A204.1 (cell line): Measurements from ENCODE around the gene GRIN3B.

Source experiments
- FAIRE-seq: peaks from 2 replicates; lab custom pipeline; 2012; peaks lifted over from hg19 to GRCh38; lab: Jason Lieb, UNC

The GRIN3B gene

GRCh38 chr19:1008268-1009040 lies 8.2 kb downstream of the GRIN3B start:
- no peak for FAIRE-seq

- FAIRE-seq: no peak
Measured at GRCh38 chr19:1009041-1009980, 9.1 kb downstream of the GRIN3B start.

- FAIRE-seq: no peak
Measured at GRCh38 chr19:1009981-1010538, 9.8 kb downstream of the GRIN3B start.

GRCh38 chr19:1010586-1011510 lies 10.6 kb downstream of the GRIN3B start:
- no peak for FAIRE-seq

- FAIRE-seq: no peak
Measured at GRCh38 chr19:1011831-1012333, 11.7 kb downstream of the GRIN3B start.

DNA sequence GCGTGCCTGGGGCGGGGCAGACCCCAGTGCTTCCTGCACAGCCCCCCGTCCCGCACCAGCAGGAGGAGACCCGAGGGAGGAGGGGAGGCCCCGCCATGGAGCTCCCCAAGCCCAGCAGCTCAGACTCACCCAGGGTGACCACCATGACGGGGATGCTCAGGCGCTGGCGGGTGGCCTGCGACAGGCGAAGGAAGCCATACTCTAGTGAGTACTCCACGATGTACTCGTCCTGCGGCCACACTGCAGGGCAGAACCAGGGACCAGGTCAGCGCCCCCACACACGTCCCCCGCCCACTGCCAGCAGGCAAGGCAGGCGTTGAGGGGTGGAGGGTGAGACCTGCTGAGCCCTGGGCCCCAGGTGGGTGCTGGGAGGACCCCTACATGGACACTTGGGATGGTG lies 12.1 kb downstream of the GRIN3B start:
- no peak for FAIRE-seq

DNA sequence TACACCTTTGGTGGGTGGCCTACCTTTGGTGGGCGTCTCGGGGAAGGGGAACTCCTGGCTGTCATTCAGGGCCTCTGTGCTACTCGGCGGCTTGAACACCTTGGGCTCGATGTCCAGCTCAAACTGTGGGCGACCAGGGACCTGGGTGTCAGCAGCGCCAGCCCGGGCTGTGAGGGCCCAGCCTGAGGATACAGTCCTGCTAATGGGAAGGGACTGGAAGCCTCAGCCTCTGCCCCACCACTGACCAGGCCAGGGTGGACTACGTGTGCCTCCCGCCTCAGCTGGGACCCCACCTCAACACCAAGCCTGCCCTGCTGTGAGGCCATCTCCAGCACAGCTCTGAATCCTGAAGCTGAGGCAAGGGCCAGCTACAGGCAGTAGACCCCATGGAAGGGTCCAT lies 13.0 kb downstream of the GRIN3B start:
- FAIRE-seq: no peak

DNA sequence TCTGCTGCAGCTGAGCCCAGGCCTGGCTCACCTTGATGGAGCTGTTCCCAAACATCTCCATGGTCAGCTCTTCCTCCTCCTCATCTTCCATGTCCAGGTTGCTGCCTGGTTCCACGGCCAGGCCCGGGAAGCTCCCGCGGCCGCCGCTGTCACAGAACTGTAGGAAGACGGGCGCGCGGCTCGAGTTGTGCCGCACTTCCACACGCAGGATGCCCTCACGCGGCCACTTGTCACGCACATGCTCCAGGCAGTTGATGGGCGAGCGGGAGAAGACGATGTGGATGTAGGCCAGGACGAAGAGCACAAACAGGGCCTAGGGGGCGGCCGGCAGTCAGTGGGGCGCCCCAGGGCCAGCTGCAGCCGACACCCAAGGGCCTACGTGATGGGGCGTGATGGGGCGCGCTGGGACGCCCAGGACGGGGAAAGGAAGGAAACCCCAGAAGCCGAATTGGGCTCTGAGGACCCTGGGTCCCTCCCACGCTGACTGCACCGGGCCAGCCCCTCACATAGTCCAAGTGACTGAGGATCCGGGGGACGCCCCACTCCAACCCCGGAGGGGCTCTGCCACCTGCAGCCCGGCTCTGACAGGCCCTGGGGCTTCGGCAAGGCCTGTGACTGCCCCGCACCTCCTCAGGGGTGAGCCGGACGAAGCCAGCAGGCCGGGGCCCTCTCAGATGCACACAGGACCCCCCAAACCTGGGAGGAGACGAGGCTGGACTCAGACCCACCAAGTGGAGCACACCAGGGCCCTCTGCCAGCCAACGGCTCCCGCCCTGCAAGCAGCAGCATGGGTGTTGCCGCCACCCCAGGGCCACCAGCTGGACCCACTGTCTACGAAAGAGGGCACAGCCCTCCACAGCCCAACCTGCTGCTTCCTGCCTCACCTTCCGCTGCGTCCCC lies 14.2 kb downstream of the GRIN3B start:
- no peak for FAIRE-seq

DNA sequence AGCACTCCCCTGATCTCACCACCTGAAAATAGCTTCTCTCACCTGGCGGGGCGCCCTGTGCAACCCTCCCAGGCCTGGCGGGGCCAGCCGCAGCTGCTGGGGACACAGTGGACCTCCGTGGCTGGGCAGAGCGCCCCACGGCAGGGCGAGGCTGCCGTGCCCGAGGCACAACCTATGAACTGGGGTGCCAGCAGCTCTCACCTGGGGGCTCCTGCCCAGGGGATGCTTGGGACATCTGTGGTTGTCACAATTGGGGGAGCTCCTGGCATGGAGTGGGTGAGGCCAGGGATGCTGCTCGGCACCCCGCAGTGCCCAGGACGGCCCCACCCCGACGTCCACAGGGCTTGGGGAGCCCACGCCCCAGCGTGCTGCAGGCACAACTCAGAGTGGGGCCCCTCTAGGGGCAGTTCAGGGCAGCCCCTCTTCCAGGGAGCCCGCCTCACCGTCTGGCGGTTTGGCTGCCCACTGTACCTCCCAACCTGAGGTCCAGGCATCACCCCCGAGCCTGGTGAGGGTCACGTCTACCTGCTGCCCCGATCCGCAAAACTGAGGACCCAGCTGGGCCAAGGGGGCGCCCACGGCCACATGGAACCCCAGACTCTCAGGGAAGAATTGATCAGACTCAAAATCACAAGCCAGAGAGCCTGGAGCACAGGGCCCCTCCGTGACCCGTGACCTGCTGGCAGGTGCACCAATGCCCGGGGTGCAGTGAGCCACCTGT lies 15.0 kb downstream of the GRIN3B start:
- FAIRE-seq: no peak

DNA sequence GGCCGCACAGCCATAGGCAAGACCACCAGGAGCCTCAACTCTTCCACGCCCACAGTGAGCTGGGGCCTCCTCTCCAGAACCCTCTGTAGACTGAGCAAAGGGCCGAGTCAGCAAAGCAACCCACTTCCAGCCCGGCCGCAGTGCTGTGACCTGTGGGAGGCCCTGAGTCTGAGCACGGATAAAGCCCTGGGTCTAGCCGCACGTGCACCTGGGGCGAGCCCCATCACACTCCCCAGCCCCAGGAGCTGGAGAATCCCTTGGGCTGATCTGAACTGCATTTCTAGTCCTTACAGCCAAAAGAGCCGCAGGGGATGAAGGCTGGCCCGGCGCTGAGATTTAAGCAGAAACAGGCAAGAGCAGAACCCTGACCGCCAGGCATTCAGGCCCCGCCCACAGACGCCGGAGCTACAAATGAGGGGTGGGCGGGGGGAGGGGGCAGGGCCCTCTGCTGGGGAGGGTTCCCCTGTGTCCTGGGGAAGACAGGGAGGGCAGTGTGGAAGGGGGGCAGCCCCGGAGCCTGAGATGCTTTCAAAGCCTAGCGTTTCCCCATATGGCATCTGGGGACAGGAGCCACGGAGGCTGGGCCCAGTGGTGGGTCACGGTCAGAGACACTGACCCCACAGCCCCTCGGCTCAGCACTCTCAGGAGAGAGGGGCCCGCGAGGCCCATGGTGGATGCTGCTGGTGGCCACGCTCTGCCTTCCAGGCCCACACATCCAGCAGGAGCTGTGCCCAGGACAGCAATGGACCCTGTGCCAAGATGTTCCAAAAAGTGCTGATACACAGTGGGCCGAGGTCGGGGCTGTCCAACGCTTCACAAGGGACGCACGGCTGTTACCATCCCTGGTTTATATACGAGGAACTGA lies 15.8 kb downstream of the GRIN3B start:
- no peak for FAIRE-seq

DNA sequence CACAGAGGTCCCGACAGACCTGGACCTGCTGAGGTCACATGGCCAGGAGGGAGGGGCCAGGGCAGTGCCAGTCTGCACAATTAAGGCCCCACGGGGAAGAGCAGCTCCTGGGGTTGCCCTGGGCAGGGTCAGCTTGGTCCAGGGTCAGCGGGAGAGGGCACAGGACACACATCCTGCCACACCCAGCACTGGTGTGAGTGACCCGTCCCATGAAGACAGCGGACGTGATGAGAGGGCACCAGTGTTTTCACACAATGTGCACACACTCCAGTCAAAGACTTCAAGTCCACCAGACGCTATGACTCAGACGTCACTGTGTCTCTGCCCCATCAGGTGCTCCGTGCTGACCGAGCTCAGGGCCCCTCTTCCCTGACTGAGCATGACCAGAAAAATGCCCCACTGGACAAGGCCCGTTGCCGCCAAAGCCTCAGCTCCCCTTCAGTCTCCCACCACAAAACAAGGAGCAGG lies 16.5 kb downstream of the GRIN3B start:
- no peak for FAIRE-seq

- no peak for FAIRE-seq
Measured at GRCh38 chr19:1017115-1017905, 17.1 kb downstream of the GRIN3B start.

- FAIRE-seq: no peak
Measured at GRCh38 chr19:1017906-1018305, 17.7 kb downstream of the GRIN3B start.

DNA sequence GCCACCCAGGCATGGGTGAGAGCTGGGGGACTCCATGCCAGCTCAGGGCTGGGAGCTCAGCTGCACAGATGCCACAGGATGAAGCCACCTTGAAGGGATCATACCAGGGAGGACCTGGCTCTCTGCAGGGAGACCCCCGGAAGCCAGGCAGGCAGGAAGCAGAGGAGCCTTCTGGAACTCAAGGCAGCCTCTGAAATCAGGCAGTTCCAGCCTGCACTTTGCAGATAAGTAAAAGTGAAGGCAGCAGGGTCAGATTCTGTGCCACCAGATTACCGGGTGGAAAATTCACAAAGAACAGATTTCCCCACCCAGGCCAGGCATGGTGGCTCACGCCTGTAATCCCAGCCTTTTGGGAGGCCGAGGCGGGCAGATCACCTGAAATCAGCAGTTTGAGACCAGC lies 18.2 kb downstream of the GRIN3B start:
- FAIRE-seq: no peak

- FAIRE-seq: no peak
Measured at GRCh38 chr19:1018932-1019615, 18.9 kb downstream of the GRIN3B start.

- no peak for FAIRE-seq
Measured at GRCh38 chr19:1019616-1019961, 19.4 kb downstream of the GRIN3B start.
